Keratinocyte (primary cell): Measurements from ENCODE around the gene SFT2D3. TPM values are rescaled to one million over a fixed set of nuclear protein-coding genes. Genes with fewer than 3 reads are reported as not detected.

Source experiments
- DNase-seq: peaks from one replicate; pipeline ENCODE4 v3.0.0-alpha.2; 2011; ENCODE audit warnings: low read depth, missing footprints, low spot score
- FAIRE-seq: peaks from 2 replicates; lab custom pipeline; 2011; peaks lifted over from hg19 to GRCh38; lab: Jason Lieb, UNC
- H2AFZ ChIP-seq: 2 replicates; pipeline ENCODE4 v1.6.0; 2012; ENCODE audit warnings: low read length, control low read depth, inconsistent platforms; ENCODE audit not compliant: control insufficient read depth
- H3K27ac ChIP-seq: 2 replicates; pipeline ENCODE4 v1.5.1; 2011; ENCODE audit warnings: low read length; ENCODE audit not compliant: control insufficient read depth, insufficient read depth
- H3K27me3 ChIP-seq: 3 replicates; pipeline ENCODE4 v1.6.0; 2011; ENCODE audit warnings: low read length; ENCODE audit not compliant: control insufficient read depth, insufficient read depth; ENCODE audit errors: extremely low read depth
- H3K36me3 ChIP-seq, 2 experiments: 2 replicates in 1 of 2; 3 replicates in 1 of 2; pipeline ENCODE4 v1.5.1; 2011; ENCODE audit warnings: low read length in 2 of 2, mild to moderate bottlenecking in 1 of 2; ENCODE audit not compliant: control insufficient read depth in 2 of 2, insufficient read depth in 2 of 2; ENCODE audit errors: extremely low read depth in 1 of 2
- H3K4me1 ChIP-seq: 3 replicates; pipeline ENCODE4 v1.5.1; 2011; ENCODE audit warnings: low read length; ENCODE audit not compliant: control insufficient read depth, insufficient read depth; ENCODE audit errors: extremely low read depth
- H3K4me2 ChIP-seq: 3 replicates; pipeline ENCODE4 v1.6.0; 2011; ENCODE audit warnings: low read depth, low read length; ENCODE audit not compliant: control insufficient read depth, insufficient read depth; ENCODE audit errors: extremely low read depth
- H3K4me3 ChIP-seq, 3 experiments: fragments of 200-600 bp in 1 of 3; sonication (generic) in 1 of 3; 2 replicates in 2 of 3; 3 replicates in 1 of 3; pipeline ENCODE4 v1.5.1; 2011 to 2016; ENCODE audit warnings: low read length in 3 of 3, mild to moderate bottlenecking in 3 of 3, control low read depth in 2 of 3, inconsistent platforms in 1 of 3, low read depth in 1 of 3, mixed read lengths in 1 of 3, mixed run types in 1 of 3, moderate library complexity in 1 of 3; ENCODE audit not compliant: control insufficient read depth in 2 of 3, insufficient read depth in 2 of 3; ENCODE audit errors: extremely low read depth in 1 of 3
- H3K79me2 ChIP-seq: 2 replicates; pipeline ENCODE4 v1.6.0; 2012; ENCODE audit warnings: low read length; ENCODE audit not compliant: control insufficient read depth, insufficient read depth
- H3K9ac ChIP-seq: 3 replicates; pipeline ENCODE4 v1.6.0; 2011; ENCODE audit warnings: low read length; ENCODE audit not compliant: control insufficient read depth, insufficient read depth; ENCODE audit errors: extremely low read depth
- H3K9me1 ChIP-seq: 3 replicates; pipeline ENCODE4 v1.6.0; 2011; ENCODE audit warnings: low read length; ENCODE audit not compliant: control insufficient read depth, insufficient read depth; ENCODE audit errors: extremely low read depth
- H3K9me3 ChIP-seq: 2 replicates; pipeline ENCODE4 v1.5.1; 2012; ENCODE audit warnings: low read depth, low read length; ENCODE audit not compliant: control insufficient read depth
- H4K20me1 ChIP-seq: 3 replicates; pipeline ENCODE4 v1.6.0; 2011; ENCODE audit warnings: low read length; ENCODE audit not compliant: control insufficient read depth, insufficient read depth; ENCODE audit errors: extremely low read depth
- CTCF ChIP-seq, 3 experiments: IDR thresholded peaks in 1 of 3; conservative IDR thresholded peaks in 1 of 3; optimal IDR thresholded peaks in 1 of 3; 2 replicates in 2 of 3; 3 replicates in 1 of 3; pipeline versions ENCODE3 to v1.5.1; 2011; ENCODE audit warnings: low read length in 3 of 3, mild to moderate bottlenecking in 3 of 3, moderate library complexity in 2 of 3, control low read depth in 1 of 3, inconsistent platforms in 1 of 3; ENCODE audit not compliant: insufficient read depth in 2 of 3; ENCODE audit errors: extremely low read depth in 1 of 3
- EZH2 ChIP-seq: IDR thresholded peaks from one replicate; pipeline ENCODE4 v1.6.1; 2012; ENCODE audit warnings: inconsistent platforms, mild to moderate bottlenecking, low read length, moderate library complexity
- dilution Hi-C: fragments of 300-500 bp; cut with MboI; formaldehyde crosslinking; loops from one replicate; pipeline ENCODE4 v1.7.0; 2020; ENCODE audit warnings: low sequenced_read_pairs; ENCODE audit not compliant: extremely low pct_ligation_motif_present
- polyA plus RNA-seq, 5 experiments: library from polyadenylated mRNA; depleted of rRNA in 3 of 5; stranded (reverse) in 3 of 5; stranded (forward) in 1 of 5; unstranded in 1 of 5; fragments of >200 nt; gene quantifications; 1 replicate in 1 of 5; 2 replicates in 3 of 5; 3 replicates in 1 of 5; pipeline versions ENCODE4 v1.2.1 to v1.2.3, GENCODE V29; 2011 to 2012; ENCODE audit warnings: missing spikeins in 2 of 5, low read depth in 1 of 5, low replicate concordance in 1 of 5

SFT2D3 gene
- polyA plus RNA-seq, 1 donor (not counting 4 experiments of a cell fraction or from before 2014, with no cell fraction given), result 2.4 TPM

- Histone ChIP-seq H2AFZ (no peak overlapping the region), H3K9ac (no peak overlapping the region), H3K4me1 (peaks cover 2% of the 10 kb centered on the region), H3K4me2 (no peak overlapping the region), H3K36me3 (no peaks in the 10 kb centered on the region), H3K27me3 (no peaks in the 10 kb centered on the region), H3K9me1 (no peaks in the 10 kb centered on the region), H3K27ac (no peak overlapping the region), H3K79me2 (no peaks in the 10 kb centered on the region), H3K9me3 (no peaks in the 10 kb centered on the region), H3K4me3 (no peak overlapping the region), H4K20me1 (no peaks in the 10 kb centered on the region)
- dilution Hi-C loops, result no loop called here
- DNase-seq, result no peak
- TF ChIP-seq CTCF (optimal IDR thresholded peaks at IDR 0.05 in 1 of 3, IDR thresholded peaks at IDR 0.05 in 1 of 3, conservative IDR thresholded peaks at IDR 0.05 in 1 of 3; ENCODE audit: extremely low read depth in 1 of 3, insufficient read depth in 2 of 3, low read length in 3 of 3) (no peak), EZH2 (no peak)
- no peak for FAIRE-seq
Observed at GRCh38 chr2:127657232-127657595, 44.1 kb upstream of the SFT2D3 start.

GRCh38 chr2:127658146-127658545 is 43.2 kb upstream of the SFT2D3 start:
- no peak overlapping the region for H3K4me3 ChIP-seq
- DNase-seq (no peak), FAIRE-seq (no peak)
- no peak overlapping the region for H3K4me2 ChIP-seq
- H3K9me3 ChIP-seq, result no peaks in the 10 kb centered on the region
- no peak overlapping the region for H3K27ac ChIP-seq
- no peak overlapping the region for H2AFZ ChIP-seq
- no peaks in the 10 kb centered on the region for H3K79me2 ChIP-seq
- TF ChIP-seq CTCF (optimal IDR thresholded peaks at IDR 0.05 in 1 of 3, IDR thresholded peaks at IDR 0.05 in 1 of 3, conservative IDR thresholded peaks at IDR 0.05 in 1 of 3; ENCODE audit: extremely low read depth in 1 of 3, insufficient read depth in 2 of 3, low read length in 3 of 3) (no peak), EZH2 (no peak)
- no peaks in the 10 kb centered on the region for H3K36me3 ChIP-seq
- H4K20me1 ChIP-seq, result no peaks in the 10 kb centered on the region
- H3K4me1 ChIP-seq, result peaks cover 5% of the 10 kb centered on the region
- no peak overlapping the region for H3K9ac ChIP-seq
- dilution Hi-C loops, result no loop called here
- H3K9me1 ChIP-seq, result no peaks in the 10 kb centered on the region
- peaks cover 3% of the 10 kb centered on the region for H3K27me3 ChIP-seq
